H9 (cell line): ENCODE data around the gene NANOS3. TPM values are rescaled to one million over a fixed set of nuclear protein-coding genes. Genes with fewer than 3 reads are reported as not detected.
A peak's percentile ranks its signal among the peaks of the same experiment; 100 is the strongest.

ENCODE experiments used
- DNase-seq: peaks from one replicate; pipeline ENCODE4 v3.0.0-alpha.2; 2017
- H2AFZ ChIP-seq: one replicate; pipeline ENCODE4 v1.6.1; 2013; ENCODE audit warnings: mild to moderate bottlenecking, low read length, control low read depth, moderate library complexity
- H2AK5ac ChIP-seq: 2 replicates; pipeline ENCODE4 v1.6.1; 2013; ENCODE audit warnings: low read length, control low read depth, mixed read lengths; ENCODE audit not compliant: insufficient read length
- H2BK120ac ChIP-seq: one replicate; pipeline ENCODE4 v1.6.1; 2013; ENCODE audit warnings: low read depth, mild to moderate bottlenecking, low read length, control low read depth, inconsistent platforms; ENCODE audit not compliant: poor library complexity, severe bottlenecking
- H2BK12ac ChIP-seq: 2 replicates; pipeline ENCODE4 v1.6.1; 2013; ENCODE audit warnings: low read length, control low read depth, mixed read lengths, low read depth; ENCODE audit not compliant: insufficient read length
- H2BK15ac ChIP-seq: 2 replicates; pipeline ENCODE4 v1.6.1; 2013; ENCODE audit warnings: low read depth, low read length, control low read depth
- H2BK20ac ChIP-seq: one replicate; pipeline ENCODE4 v1.6.1; 2013; ENCODE audit warnings: low read depth, mild to moderate bottlenecking, low read length, control low read depth, inconsistent platforms; ENCODE audit not compliant: poor library complexity, severe bottlenecking
- H2BK5ac ChIP-seq: 2 replicates; pipeline ENCODE4 v1.6.1; 2013; ENCODE audit warnings: low read length, control low read depth, mixed read lengths; ENCODE audit not compliant: insufficient read length
- H3K14ac ChIP-seq: 2 replicates; pipeline ENCODE4 v1.6.1; 2013; ENCODE audit warnings: low read length, control low read depth; ENCODE audit not compliant: insufficient read depth
- H3K18ac ChIP-seq: 2 replicates; pipeline ENCODE4 v1.6.1; 2013; ENCODE audit warnings: low read depth, mild to moderate bottlenecking, mixed read lengths, low read length, control low read depth; ENCODE audit not compliant: insufficient read length
- H3K23ac ChIP-seq: 2 replicates; pipeline ENCODE4 v1.6.1; 2013; ENCODE audit warnings: low read length, control low read depth, mixed read lengths, low read depth; ENCODE audit not compliant: insufficient read length
- H3K23me2 ChIP-seq: 2 replicates; pipeline ENCODE4 v1.6.1; 2013; ENCODE audit warnings: low read depth, mild to moderate bottlenecking, mixed read lengths, low read length, control low read depth; ENCODE audit not compliant: insufficient read length, poor library complexity, severe bottlenecking
- H3K27ac ChIP-seq: 2 replicates; pipeline ENCODE4 v1.5.1; 2013; ENCODE audit warnings: low read length, control low read depth, mixed read lengths, low read depth; ENCODE audit not compliant: insufficient read length
- H3K27me3 ChIP-seq: 2 replicates; pipeline ENCODE4 v1.6.1; 2013; ENCODE audit warnings: low read length, control low read depth, inconsistent platforms; ENCODE audit not compliant: insufficient read depth
- H3K4ac ChIP-seq: 2 replicates; pipeline ENCODE4 v1.6.1; 2013; ENCODE audit warnings: low read depth, mild to moderate bottlenecking, control low read depth, inconsistent platforms, low read length, moderate library complexity
- H3K4me1 ChIP-seq: 2 replicates; pipeline ENCODE4 v1.6.1; 2013; ENCODE audit warnings: low read length, control low read depth, inconsistent platforms; ENCODE audit not compliant: insufficient read depth
- H3K4me2 ChIP-seq: 2 replicates; pipeline ENCODE4 v1.6.1; 2013; ENCODE audit warnings: low read length, control low read depth, mixed read lengths; ENCODE audit not compliant: insufficient read length, insufficient read depth
- H3K56ac ChIP-seq: 2 replicates; pipeline ENCODE4 v1.6.1; 2013; ENCODE audit warnings: low read depth, mild to moderate bottlenecking, mixed read lengths, low read length, control low read depth; ENCODE audit not compliant: insufficient read length
- H3K79me1 ChIP-seq: 2 replicates; pipeline ENCODE4 v1.6.1; 2013; ENCODE audit warnings: low read depth, mild to moderate bottlenecking, moderate library complexity, low read length, control low read depth, inconsistent platforms; ENCODE audit not compliant: insufficient read depth, poor library complexity, severe bottlenecking
- H3K79me2 ChIP-seq: 2 replicates; pipeline ENCODE4 v1.6.1; 2013; ENCODE audit warnings: low read length, control low read depth, inconsistent platforms; ENCODE audit not compliant: insufficient read depth
- H3K9ac ChIP-seq: 2 replicates; pipeline ENCODE4 v1.6.1; 2013; ENCODE audit warnings: low read length, control low read depth, mixed read lengths; ENCODE audit not compliant: insufficient read length; ENCODE audit errors: extremely low read depth
- H3K9me3 ChIP-seq: one replicate; pipeline ENCODE4 v1.6.1; 2013; ENCODE audit warnings: low read depth, low read length, inconsistent platforms; ENCODE audit not compliant: control insufficient read depth
- H3T11ph ChIP-seq: one replicate; pipeline ENCODE4 v1.6.1; 2013; ENCODE audit warnings: mild to moderate bottlenecking, low read length, control low read depth, inconsistent platforms
- H4K20me1 ChIP-seq: one replicate; pipeline ENCODE4 v1.6.1; 2013; ENCODE audit not compliant: control insufficient read depth, insufficient read length, insufficient read depth
- H4K5ac ChIP-seq: 2 replicates; pipeline ENCODE4 v1.6.1; 2013; ENCODE audit warnings: low read depth, mild to moderate bottlenecking, mixed read lengths, low read length, control low read depth; ENCODE audit not compliant: insufficient read length
- H4K8ac ChIP-seq: replicated peaks from 2 replicates; pipeline ENCODE4 v1.6.1; 2013; ENCODE audit warnings: low read length, control low read depth, mixed read lengths, low read depth; ENCODE audit not compliant: insufficient read length
- H4K91ac ChIP-seq: 2 replicates; pipeline ENCODE4 v1.6.1; 2013; ENCODE audit warnings: low read depth, mild to moderate bottlenecking, moderate library complexity, mixed read lengths, low read length, control low read depth; ENCODE audit not compliant: insufficient read length
- H3K27ac Mint-ChIP-seq, 3 experiments: 2 replicates in 2 of 3; 3 replicates in 1 of 3; pipeline ENCODE4 v1.8.0; 2020 to 2021; ENCODE audit warnings: mixed read lengths in 3 of 3, mild to moderate bottlenecking in 1 of 3, moderate library complexity in 1 of 3
- H3K27me3 Mint-ChIP-seq: 2 replicates; pipeline ENCODE4 v1.8.0; 2021; ENCODE audit warnings: low read depth, mild to moderate bottlenecking, moderate library complexity, mixed read lengths
- H3K36me3 Mint-ChIP-seq, 3 experiments: 2 replicates in 2 of 3; 3 replicates in 1 of 3; pipeline ENCODE4 v1.8.0; 2020 to 2021; ENCODE audit warnings: low read depth in 3 of 3, mixed read lengths in 3 of 3; ENCODE audit not compliant: insufficient read depth in 1 of 3
- H3K4me1 Mint-ChIP-seq, 2 experiments: 2 replicates each; pipeline ENCODE4 v1.8.0; 2020; ENCODE audit warnings: mixed read lengths in 2 of 2
- H3K4me3 Mint-ChIP-seq, 2 experiments: 2 replicates in 1 of 2; 3 replicates in 1 of 2; pipeline ENCODE4 v1.8.0; 2020 to 2021; ENCODE audit warnings: mild to moderate bottlenecking in 2 of 2, mixed read lengths in 2 of 2, moderate library complexity in 1 of 2
- H3K9me3 Mint-ChIP-seq, 2 experiments: 2 replicates in 1 of 2; 3 replicates in 1 of 2; pipeline ENCODE4 v1.8.0; 2020; ENCODE audit warnings: mild to moderate bottlenecking in 2 of 2, mixed read lengths in 2 of 2, moderate library complexity in 1 of 2
- whole genome bisulfite sequencing: extraction: QIAGEN DNeasy Blood & Tissue Kit; methylation state at CpG from one replicate; pipeline ENCODE4 v1.1.7; 2013; ENCODE audit warnings: missing lambda C conversion rate, low lambda C conversion rate, mixed read lengths; ENCODE audit not compliant: insufficient read length; ENCODE audit errors: extremely low coverage; 5-methylcytosine and 5-hydroxymethylcytosine counted together
- total RNA-seq: library from RNA; stranded (reverse); gene quantifications from 2 replicates; pipeline ENCODE4 v1.2.1, GENCODE V29; 2021
- TF ChIP-seq, protein P1 (sequence below): fragments of 200-600 bp; sonication (generic); conservative IDR thresholded peaks from 3 replicates; pipeline ENCODE4 v1.8.0; 2021; ENCODE audit warnings: antibody characterized with exemption, mild to moderate bottlenecking

The NANOS3 gene
- total RNA-seq, 1 experiment from 2014 or later, result not detected

- DNase-seq, result peak; percentile 92
- Histone ChIP-seq H3T11ph (peak overlapping the region; percentile 83), H2AFZ (no peak overlapping the region), H3K4ac (peak overlapping the region; percentile 69; the same call in 1 of the 2 replicates), H3K23me2 (peaks cover 12% of the 10 kb centered on the region), H3K27ac (peak overlapping the region; percentile 68), H3K56ac (no peak overlapping the region), H3K79me1 (no peaks in the 10 kb centered on the region), H3K4me2 (peak overlapping the region; percentile 50), H4K5ac (no peak overlapping the region), H4K20me1 (no peaks in the 10 kb centered on the region), H2BK120ac (peak overlapping the region; percentile 98), H3K23ac (no peak overlapping the region), H2AK5ac (no peak overlapping the region), H3K4me1 (peaks cover 7% of the 10 kb centered on the region; the same call in 1 of the 2 replicates), H3K27me3 (no peaks in the 10 kb centered on the region), H2BK5ac (peak overlapping the region; percentile 85), H4K91ac (peak overlapping the region; percentile 89), H2BK20ac (peak overlapping the region; percentile 32), H3K18ac (peak overlapping the region; percentile 100), H3K14ac (peak overlapping the region; percentile 99), H3K79me2 (no peaks in the 10 kb centered on the region), H2BK12ac (peak overlapping the region; percentile 89), H2BK15ac (no peak overlapping the region), H3K9ac (peak overlapping the region; percentile 87), H4K8ac (no peak overlapping the region), H3K9me3 (no peaks in the 10 kb centered on the region)
- Mint-ChIP-seq H3K27ac (peak overlapping the region; percentile 82 to 100 (median 99); a peak in 4 of 7 replicates), H3K36me3 (no peaks in the 10 kb centered on the region; a peak in 2 of 7 replicates), H3K4me1 (peaks cover 35 to 50% of the 10 kb centered on the region in 2 experiments), H3K9me3 (no peaks in the 10 kb centered on the region; a peak in 1 of 5 replicates), H3K27me3 (no peaks in the 10 kb centered on the region), H3K4me3 (peak overlapping the region; percentile 53 to 76)
- TF ChIP-seq, protein P1, sequence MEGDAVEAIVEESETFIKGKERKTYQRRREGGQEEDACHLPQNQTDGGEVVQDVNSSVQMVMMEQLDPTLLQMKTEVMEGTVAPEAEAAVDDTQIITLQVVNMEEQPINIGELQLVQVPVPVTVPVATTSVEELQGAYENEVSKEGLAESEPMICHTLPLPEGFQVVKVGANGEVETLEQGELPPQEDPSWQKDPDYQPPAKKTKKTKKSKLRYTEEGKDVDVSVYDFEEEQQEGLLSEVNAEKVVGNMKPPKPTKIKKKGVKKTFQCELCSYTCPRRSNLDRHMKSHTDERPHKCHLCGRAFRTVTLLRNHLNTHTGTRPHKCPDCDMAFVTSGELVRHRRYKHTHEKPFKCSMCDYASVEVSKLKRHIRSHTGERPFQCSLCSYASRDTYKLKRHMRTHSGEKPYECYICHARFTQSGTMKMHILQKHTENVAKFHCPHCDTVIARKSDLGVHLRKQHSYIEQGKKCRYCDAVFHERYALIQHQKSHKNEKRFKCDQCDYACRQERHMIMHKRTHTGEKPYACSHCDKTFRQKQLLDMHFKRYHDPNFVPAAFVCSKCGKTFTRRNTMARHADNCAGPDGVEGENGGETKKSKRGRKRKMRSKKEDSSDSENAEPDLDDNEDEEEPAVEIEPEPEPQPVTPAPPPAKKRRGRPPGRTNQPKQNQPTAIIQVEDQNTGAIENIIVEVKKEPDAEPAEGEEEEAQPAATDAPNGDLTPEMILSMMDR, result peak; percentile 29; the same call in 1 of the 3 replicates
- no CpG with 5 or more reads among the region's 47 CpGs for whole genome bisulfite sequencing
These were observed 29.3 kb upstream of the NANOS3 start for GRCh38 chr19:13847407-13848339.
